Erythroblast (primary cell): ENCODE results near the gene EHD1.
A peak's percentile ranks its signal among the peaks of the same experiment; 100 is the strongest.
"Not testable (repeated sequence)": the region's sequence is repeated elsewhere in the genome, so short reads cannot be mapped to it uniquely, and the experiment has no call there.

ENCODE experiments used
- DNase-seq, 2 experiments: peaks; one replicate each; lab custom pipeline; 2025; lab: John Stamatoyannopoulos, UW
- GATA1 ChIP-seq: IDR thresholded peaks from 2 replicates; pipeline ENCODE4 v1.6.1; 2011; ENCODE audit warnings: low read depth, mild to moderate bottlenecking, control low read depth, low read length, moderate library complexity
- POLR2A ChIP-seq: IDR thresholded peaks from 2 replicates; pipeline ENCODE4 v1.6.1; 2011; ENCODE audit warnings: mild to moderate bottlenecking, low read length

Gene EHD1

GRCh38 chr11:64848826-64849597, 29.4 kb downstream of the EHD1 start:
- no peak for DNase-seq
- TF ChIP-seq POLR2A = no peak
- TF ChIP-seq GATA1 = no peak

- DNase-seq = peak; percentile 69 to 73
- no peak for TF ChIP-seq POLR2A
- TF ChIP-seq GATA1 = no peak
Observed at GRCh38 chr11:64848214-64848825, 30.1 kb downstream of the EHD1 start.

- TF ChIP-seq GATA1 (no peak), POLR2A (no peak)
- DNase-seq = peak; percentile 89 to 95
Observed at GRCh38 chr11:64846998-64847666, 31.3 kb downstream of the EHD1 start.

GRCh38 chr11:64845776-64846129, 32.7 kb downstream of the EHD1 start:
- not testable (repeated sequence) for DNase-seq

DNA sequence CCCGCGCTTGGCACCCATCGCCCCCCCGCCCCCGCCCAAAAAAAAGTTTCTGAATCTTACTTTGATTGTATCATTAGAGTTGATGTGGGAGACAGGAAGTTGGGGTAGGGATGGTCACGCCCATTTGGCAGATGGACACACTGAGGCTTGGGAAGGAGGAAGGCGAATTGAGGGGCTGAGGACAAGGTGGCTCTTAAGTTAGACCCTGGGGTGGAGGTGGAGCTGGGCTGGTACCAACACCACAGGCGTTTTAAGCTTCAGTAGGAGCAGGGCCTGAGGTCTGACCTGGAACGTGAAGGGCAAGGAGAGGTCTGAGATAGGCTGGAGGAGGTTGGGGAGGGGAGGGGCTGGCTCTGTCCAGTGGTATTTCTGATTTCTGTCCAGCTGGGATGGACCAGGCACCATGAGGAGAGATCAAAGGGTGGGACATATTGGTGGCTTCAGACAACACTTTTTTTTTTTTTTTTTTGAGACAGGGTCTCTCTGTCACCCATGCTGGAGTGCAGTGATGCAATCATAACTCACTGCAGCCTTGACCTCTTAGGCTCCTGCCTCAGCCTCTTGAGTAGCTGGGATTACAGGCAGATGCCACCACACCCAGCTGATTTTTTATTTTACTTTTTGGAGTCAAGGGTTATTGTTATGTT, 33.2 kb downstream of the EHD1 start:
- peak in 1 of 2 experiments; percentile 51 for DNase-seq
- no peak for TF ChIP-seq POLR2A
- no peak for TF ChIP-seq GATA1

DNA sequence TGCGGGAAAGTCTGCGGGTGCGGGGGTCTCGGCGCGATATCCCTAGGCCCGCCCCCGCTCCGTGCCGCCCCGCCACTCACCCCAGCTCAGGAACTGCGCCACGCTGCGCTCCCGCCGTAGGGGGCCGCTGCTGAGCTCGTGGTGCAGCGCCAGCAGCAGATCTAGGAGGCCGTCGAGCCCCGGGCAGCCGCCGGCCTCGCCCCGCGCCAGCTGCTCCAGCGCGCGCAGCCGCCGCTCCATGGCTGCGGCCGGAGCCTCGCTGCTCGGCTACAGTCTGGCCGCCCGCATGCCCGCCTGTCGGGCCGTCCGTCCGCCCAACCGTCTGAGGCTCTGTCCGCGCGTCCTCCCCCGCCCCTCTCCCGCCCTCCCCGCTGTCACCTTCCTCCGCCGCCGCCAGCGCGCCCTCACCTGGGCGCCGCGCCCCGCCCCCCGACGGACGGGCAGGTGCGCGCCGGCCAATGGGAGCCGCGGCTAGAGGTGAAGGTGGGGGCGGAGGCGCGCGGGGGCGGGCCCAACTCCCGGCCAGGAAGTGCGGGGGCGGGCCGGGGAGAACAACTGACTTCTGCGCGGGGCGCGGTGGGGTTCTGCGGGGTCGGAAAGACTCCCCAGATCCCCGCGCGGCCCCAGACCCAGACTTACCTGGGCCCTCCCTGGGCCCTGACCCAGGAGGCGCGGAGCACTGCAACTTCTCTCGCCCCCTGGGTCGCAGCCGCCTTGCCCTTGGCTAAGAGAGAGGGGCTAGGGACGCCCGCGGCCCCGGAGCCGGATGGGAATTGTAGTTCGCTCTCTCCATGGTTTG, 33.9 kb downstream of the EHD1 start, which contains the start of gene CDC42BPG:
CDC42BPG (minus strand) TSS at position 324 of the 799 bp plus-strand sequence; CDS start at position 240, 84 bp downstream.
- DNase-seq = peak; percentile 82 to 89
- TF ChIP-seq GATA1 (no peak), POLR2A (no peak)

DNA sequence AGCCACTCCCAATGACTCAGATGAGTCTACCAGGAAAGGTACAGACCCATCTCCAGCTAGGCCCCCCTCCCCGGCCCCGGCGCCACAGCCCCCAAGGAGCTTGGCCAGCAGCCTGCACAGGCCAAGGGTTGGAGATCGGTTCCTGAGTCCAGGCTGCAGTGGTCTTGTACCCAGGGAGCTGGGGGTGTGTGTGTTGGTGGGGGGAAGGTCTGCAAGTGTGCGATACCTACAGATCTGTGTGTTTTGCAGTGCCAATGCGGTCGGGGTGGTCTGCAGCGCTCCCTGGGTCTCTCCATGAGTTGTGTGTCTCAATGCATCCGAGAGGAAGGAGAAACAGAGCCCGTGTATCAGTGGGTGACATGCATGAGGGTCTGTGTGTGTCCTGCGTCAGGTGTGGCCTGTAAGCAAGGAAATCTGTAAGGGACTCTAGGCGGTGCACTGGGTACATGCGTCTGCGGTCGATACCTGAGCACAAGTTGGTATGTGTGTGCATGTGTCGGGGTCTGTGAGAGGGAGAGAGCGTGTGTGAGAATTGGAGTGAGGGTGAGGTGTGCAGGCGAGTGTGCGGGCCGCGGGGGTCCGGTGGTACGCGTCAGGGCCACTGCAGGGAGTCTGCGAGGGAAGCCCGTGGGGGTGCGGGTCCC, 34.6 kb downstream of the EHD1 start:
- no peak for DNase-seq
- TF ChIP-seq GATA1 (no peak), POLR2A (no peak)

- no peak for DNase-seq
Observed at GRCh38 chr11:64842851-64843685, 35.4 kb downstream of the EHD1 start.

GRCh38 chr11:64842366-64842759, 36.1 kb downstream of the EHD1 start:
- DNase-seq = no peak
- TF ChIP-seq GATA1 = no peak
- TF ChIP-seq POLR2A = no peak

More at GRCh38 chr11:64842851-64843685, 35.4 kb downstream of the EHD1 start:
- TF ChIP-seq GATA1 (no peak), POLR2A (no peak)

- no peak for TF ChIP-seq GATA1
- DNase-seq = no peak
Observed at GRCh38 chr11:64841592-64842365, 36.6 kb downstream of the EHD1 start.
